Spinal cord (tissue), 10 donors: ENCODE results near the gene NCAPD3. TPM values are rescaled to one million over a fixed set of nuclear protein-coding genes. Genes with fewer than 3 reads are reported as not detected.

Experiments used
- DNase-seq, 6 donors: peaks; one replicate each; pipeline versions ENCODE4 v3.0.0 to v3.0.0-alpha.2; 2013 to 2015; ENCODE audit warnings: low spot score in 6 of 6, low read depth in 4 of 6
- H3K27ac ChIP-seq: one replicate; pipeline ENCODE4 v1.5.1; 2013; ENCODE audit warnings: low read depth, low read length, control low read depth
- H3K27me3 ChIP-seq: one replicate; pipeline ENCODE4 v1.6.1; 2013; ENCODE audit warnings: low read length; ENCODE audit not compliant: control insufficient read depth, insufficient read depth
- H3K36me3 ChIP-seq: one replicate; pipeline ENCODE4 v1.6.1; 2013; ENCODE audit warnings: low read length; ENCODE audit not compliant: control insufficient read depth, insufficient read depth
- H3K4me1 ChIP-seq: one replicate; pipeline ENCODE4 v1.6.1; 2013; ENCODE audit warnings: low read length; ENCODE audit not compliant: control insufficient read depth, insufficient read depth
- H3K4me3 ChIP-seq: one replicate; pipeline ENCODE4 v1.5.1; 2013; ENCODE audit warnings: low read depth, low read length, control low read depth
- H3K9me3 ChIP-seq: one replicate; pipeline ENCODE4 v1.6.1; 2013; ENCODE audit warnings: low read length; ENCODE audit not compliant: control insufficient read depth, insufficient read depth
- WGBS: methylation state at CpG from one replicate; pipeline ENCODE4 v1.1.5; 2013; ENCODE audit warnings: missing lambda C conversion rate; ENCODE audit not compliant: insufficient coverage; 5-methylcytosine and 5-hydroxymethylcytosine counted together
- polyA plus RNA-seq, 2 donors: library from polyadenylated mRNA; unstranded; fragments of 120-200 nt; gene quantifications; one replicate each; pipeline ENCODE4 v1.2.1, GENCODE V29; 2013; ENCODE audit not compliant: insufficient read length in 2 of 2
- total RNA-seq, 2 donors: library from RNA; depleted of rRNA in 1 of 2; stranded (reverse); fragments of 120-200 nt in 1 of 2; fragments of >200 nt in 1 of 2; gene quantifications; one replicate each; pipeline versions ENCODE4 v1.2.3 to v1.2.4, GENCODE V29; 2013 to 2014
- donor health status: healthy.

Gene NCAPD3
- total and polyA plus RNA-seq, 4 donors = 18.8 to 23.0 (median 21.8) TPM

DNA sequence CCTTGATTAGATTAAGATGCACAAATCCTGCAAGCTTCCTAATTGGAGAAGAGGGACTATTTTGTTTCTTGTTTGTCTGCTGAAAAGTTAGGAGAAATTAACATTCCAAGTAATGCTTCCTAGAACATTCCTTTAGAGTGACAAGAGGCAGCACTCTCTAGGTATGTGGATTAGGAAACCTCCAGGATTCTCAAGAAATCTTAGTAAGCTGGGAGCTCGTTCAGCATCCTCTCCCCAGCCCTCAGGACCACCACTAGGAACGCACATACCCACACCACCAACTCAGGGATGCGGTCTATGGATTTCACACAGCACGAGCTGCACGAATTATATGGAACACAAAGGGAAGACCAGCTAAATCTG lies 52.9 kb downstream of the NCAPD3 start:
- WGBS = 100% methylated on average over 5 of the region's 5 CpGs
- H3K27ac ChIP-seq = no peak overlapping the region
- H3K4me3 ChIP-seq = no peak overlapping the region
- DNase-seq = no peak
- peaks cover 36% of the 10 kb centered on the region for H3K36me3 ChIP-seq
- no peaks in the 10 kb centered on the region for H3K27me3 ChIP-seq
- no peaks in the 10 kb centered on the region for H3K4me1 ChIP-seq
- no peaks in the 10 kb centered on the region for H3K9me3 ChIP-seq

DNA sequence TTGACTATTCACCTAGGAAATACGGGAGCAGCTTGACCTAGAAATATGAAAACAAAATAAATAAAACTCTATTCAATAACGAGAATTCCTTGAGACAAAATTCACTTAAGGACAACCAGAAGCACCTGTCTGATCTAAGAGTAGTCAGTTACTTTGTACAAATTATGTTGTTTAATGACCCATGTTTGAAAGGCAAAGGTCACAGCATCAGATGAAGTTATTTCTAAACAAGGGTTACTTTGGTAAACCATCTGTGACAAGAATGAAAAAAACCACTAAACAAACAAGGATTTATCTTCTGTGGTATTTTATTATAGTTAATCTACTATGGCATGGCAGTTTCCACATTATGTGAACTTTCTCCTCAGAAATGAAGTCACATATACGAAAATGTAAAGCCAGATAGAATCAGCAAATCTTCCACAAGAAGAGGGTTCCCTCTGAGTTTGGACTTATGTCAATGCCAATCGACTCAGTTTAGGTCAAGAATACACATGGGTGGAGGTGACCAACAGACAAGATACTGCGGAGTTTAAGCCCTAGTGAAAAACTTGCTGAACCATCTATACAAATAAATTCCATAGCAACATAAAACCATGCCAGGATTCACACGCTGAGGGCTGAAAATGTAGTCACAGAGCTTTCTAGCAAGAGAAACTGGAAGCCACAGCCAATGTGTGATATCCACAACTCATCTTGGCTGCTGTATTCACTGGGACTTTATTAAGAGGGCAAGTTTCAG lies 53.4 kb downstream of the NCAPD3 start:
- peak in 1 of 6 donors; percentile 24 for DNase-seq
- 90% methylated on average over 1 of the region's 6 CpGs for WGBS
- H3K36me3 ChIP-seq = peaks cover 39% of the 10 kb centered on the region
- no peaks in the 10 kb centered on the region for H3K4me1 ChIP-seq
- no peaks in the 10 kb centered on the region for H3K27me3 ChIP-seq
- no peaks in the 10 kb centered on the region for H3K9me3 ChIP-seq
- H3K27ac ChIP-seq = no peak overlapping the region
- no peak overlapping the region for H3K4me3 ChIP-seq

DNA sequence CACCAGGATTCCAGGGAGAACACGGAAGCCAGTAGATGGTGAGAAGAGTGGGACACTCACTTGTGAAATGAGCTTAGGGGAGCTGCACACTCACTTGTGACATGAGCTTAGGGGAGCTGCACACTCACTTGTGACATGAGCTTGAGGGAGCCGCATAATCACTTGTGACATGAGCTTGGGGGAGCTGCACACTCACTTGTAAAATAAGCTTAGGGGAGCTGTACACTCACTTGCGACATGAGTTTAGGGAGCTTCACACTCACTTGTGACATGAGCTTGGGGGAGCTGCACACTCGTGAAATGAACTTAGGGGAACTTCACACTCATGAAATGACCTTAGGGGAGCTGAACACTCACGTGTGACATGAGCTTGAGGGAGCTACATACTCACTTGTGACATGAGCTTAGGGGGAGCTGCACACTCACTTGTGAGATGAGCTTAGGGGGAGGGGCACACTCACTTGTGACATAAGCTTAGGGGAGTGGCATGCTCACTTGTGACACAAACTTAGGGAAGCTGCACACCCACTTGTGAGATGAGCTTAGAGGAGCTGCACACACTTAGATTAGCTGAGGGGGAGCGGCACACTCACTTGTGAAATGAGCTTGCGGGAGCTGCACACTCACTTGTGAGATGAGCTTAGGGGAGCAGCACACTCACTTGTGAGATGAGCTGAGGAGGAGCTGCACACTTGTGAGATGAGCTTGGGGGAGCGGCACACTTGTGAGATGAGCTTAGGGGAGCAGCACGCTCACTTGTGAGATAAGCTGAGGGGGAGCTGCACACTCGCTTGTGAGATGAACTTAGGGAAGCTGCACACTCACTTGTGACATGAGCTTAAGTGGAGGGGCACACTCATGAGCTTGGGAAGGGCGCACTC lies 59.0 kb downstream of the NCAPD3 start:
- H3K27ac ChIP-seq = no peak overlapping the region
- no peaks in the 10 kb centered on the region for H3K4me1 ChIP-seq
- H3K9me3 ChIP-seq = no peaks in the 10 kb centered on the region
- H3K36me3 ChIP-seq = peaks cover 61% of the 10 kb centered on the region
- H3K27me3 ChIP-seq = no peaks in the 10 kb centered on the region
- DNase-seq = no peak
- WGBS = 89% methylated on average over 11 of the region's 11 CpGs
- H3K4me3 ChIP-seq = no peak overlapping the region

DNA sequence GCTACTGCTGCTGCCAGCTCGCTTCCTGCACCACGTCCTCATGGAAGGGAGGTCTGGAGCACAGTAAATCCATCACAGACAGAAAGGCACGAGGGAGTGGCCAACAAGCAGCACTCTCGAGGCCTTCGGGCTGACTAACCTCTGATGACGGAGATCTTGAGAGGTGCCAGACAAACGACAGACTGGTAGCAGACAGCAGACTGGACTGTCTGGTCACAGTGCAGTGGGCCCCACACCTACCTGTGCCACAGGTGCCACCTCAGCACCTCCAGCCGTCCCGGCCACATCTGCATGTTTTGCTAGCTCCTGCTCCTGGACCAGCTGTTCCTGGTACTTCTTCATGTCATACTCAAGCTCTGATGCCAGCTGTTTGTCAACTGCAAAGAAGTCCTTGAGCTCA lies 64.1 kb downstream of the NCAPD3 start:
- H3K9me3 ChIP-seq = no peaks in the 10 kb centered on the region
- DNase-seq = no peak
- WGBS = 83% methylated on average over 9 of the region's 9 CpGs
- no peaks in the 10 kb centered on the region for H3K4me1 ChIP-seq
- H3K4me3 ChIP-seq = no peak overlapping the region
- peaks cover 70% of the 10 kb centered on the region for H3K36me3 ChIP-seq
- H3K27me3 ChIP-seq = no peaks in the 10 kb centered on the region
- no peak overlapping the region for H3K27ac ChIP-seq

DNA sequence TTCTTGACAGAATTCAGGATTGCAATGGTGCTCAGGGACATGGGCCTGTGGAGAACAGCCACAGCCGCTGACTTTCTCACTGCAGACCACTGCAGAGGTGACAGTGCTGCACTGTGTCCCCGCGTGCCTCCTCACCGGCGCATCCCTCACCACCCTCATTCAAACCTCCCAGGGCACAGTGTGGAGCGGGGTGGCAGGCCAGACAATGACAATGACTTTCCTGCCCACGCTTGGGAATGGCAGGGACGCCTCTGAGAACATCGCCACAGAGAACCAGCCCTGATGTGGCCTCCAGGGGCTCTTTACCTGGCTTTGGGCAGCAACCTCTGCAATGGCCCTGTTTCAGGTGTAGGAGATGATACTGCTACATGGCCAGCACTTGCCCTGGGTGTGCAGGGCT lies 65.7 kb downstream of the NCAPD3 start:
- WGBS = 92% methylated on average over 8 of the region's 9 CpGs
- Histone ChIP-seq H3K36me3 (peaks cover 70% of the 10 kb centered on the region), H3K27ac (no peak overlapping the region), H3K9me3 (no peaks in the 10 kb centered on the region), H3K27me3 (no peaks in the 10 kb centered on the region), H3K4me3 (no peak overlapping the region), H3K4me1 (peaks cover 4% of the 10 kb centered on the region)
- no peak for DNase-seq

DNA sequence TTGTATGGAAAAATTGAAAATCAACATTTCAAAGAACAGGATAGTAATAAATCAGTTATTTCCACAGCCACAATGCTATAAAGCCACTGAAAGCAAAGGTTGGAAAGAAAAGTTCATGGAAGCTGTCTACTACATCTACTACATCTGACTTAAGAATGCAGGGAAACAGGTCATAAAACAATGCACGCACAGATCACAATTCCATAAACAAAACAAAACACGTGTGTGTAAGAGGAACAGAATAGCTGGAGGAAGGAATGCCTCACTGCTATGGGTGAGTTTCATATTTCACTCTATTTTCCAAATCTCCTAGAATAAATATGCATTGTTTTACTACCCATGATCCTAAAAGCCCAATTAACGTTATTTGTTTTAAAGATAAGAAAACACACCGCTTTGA lies 66.3 kb downstream of the NCAPD3 start:
- Histone ChIP-seq H3K36me3 (peaks cover 70% of the 10 kb centered on the region), H3K27ac (no peak overlapping the region), H3K4me3 (no peak overlapping the region), H3K4me1 (peaks cover 8% of the 10 kb centered on the region), H3K27me3 (no peaks in the 10 kb centered on the region), H3K9me3 (no peaks in the 10 kb centered on the region)
- 100% methylated on average over 1 of the region's 4 CpGs for WGBS
- no peak for DNase-seq

DNA sequence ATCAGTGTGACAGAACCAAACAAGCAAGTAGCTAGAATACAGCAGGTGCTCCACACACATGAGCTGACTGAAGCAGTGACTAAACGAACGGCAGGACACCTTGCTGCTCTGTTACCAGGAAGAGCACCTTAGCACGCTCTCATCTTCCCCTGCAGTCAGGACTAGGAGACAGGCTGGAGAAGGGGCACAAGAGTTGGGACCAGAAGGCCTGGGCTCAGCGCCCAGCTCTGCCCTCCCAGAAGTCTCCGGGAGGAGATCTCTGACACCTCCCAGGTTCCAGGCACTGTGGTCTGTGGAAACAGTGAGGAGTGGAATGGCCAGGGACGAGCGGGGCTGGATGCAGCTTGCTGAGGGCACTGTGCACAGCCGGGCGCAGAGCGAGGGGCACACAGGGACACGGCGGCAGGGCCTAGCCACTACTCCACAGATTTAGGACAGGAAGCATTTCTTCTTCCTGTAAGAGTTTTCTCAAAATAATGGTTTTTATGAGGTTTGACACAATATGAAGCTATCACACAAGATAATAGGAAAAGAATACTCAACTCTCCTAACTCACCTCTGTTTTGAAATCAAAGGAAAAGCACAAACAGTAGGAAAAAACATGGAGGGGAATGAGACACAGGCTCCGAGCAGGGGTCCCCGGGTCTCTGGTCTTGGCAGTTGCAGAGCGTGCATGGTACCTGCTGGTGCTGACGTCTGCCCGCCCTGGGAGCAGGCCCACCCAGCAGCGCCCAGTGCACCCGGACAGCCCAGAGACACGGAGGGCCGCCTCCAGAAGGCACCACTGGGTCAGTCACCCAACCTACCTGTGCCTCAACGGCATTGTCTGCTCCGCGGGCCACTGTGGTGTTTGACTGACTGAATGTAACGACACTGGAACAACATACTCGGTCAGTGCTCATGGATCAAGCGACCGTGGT lies 67.6 kb downstream of the NCAPD3 start:
- peaks cover 15% of the 10 kb centered on the region for H3K4me1 ChIP-seq
- H3K9me3 ChIP-seq = no peaks in the 10 kb centered on the region
- H3K27me3 ChIP-seq = no peaks in the 10 kb centered on the region
- H3K27ac ChIP-seq = no peak overlapping the region
- H3K4me3 ChIP-seq = no peak overlapping the region
- no peak for DNase-seq
- 96% methylated on average over 28 of the region's 28 CpGs for WGBS
- peaks cover 72% of the 10 kb centered on the region for H3K36me3 ChIP-seq

DNA sequence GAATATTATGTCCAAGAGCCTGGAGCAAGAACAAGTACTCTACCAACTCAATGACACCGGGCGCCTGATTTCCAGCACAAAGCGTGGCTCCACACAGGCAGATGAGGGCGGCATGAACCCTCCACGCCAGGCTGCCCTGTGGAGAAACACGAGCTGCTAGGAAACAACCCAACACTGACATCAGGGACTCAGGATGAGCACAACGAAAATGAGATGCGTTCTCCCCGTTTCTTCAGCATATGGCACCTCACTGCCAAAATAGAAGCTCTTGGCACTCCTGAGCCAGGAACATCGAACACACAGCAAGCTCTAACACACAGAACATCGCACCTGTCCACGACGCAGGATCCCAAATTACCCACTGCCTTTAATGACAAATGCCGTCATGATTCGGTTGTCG lies 68.3 kb downstream of the NCAPD3 start:
- Histone ChIP-seq H3K9me3 (no peaks in the 10 kb centered on the region), H3K27me3 (no peaks in the 10 kb centered on the region), H3K27ac (no peak overlapping the region), H3K4me1 (peaks cover 20% of the 10 kb centered on the region), H3K4me3 (no peak overlapping the region), H3K36me3 (peaks cover 74% of the 10 kb centered on the region)
- 80% methylated on average over 9 of the region's 16 CpGs for WGBS
- DNase-seq = no peak

DNA sequence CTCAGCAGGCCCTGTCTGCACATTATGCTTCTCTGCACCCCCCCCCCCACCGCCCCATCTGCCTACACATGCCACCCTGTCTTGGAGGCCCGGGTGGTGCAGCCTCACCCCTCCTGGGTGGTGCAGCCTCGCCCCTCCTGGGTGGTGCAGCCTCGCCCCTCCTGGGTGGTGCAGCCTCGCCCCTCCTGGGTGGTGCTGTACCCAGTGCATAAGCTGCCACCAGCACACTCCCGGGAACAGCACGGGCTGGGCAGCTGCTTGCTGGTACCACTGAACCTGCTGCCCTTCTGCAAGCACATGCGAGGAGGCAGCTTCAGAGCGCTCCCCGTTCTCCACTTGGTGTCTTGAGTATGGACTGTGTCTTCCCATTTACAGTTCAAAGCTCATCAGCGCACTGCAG lies 69.3 kb downstream of the NCAPD3 start:
- H3K36me3 ChIP-seq = peaks cover 70% of the 10 kb centered on the region
- no peaks in the 10 kb centered on the region for H3K27me3 ChIP-seq
- no peak overlapping the region for H3K4me3 ChIP-seq
- no peak overlapping the region for H3K27ac ChIP-seq
- H3K9me3 ChIP-seq = no peaks in the 10 kb centered on the region
- H3K4me1 ChIP-seq = peaks cover 23% of the 10 kb centered on the region
- DNase-seq = no peak
- WGBS = 92% methylated on average over 7 of the region's 11 CpGs
